Central memory CD4-positive, alpha-beta T cell (primary cell): ENCODE results near the gene CDKN2D.
"Not testable (repeated sequence)": the region's sequence is repeated elsewhere in the genome, so short reads cannot be mapped to it uniquely, and the experiment has no call there.

Experiments used
- DNase-seq: peaks from one replicate; pipeline ENCODE4 v3.0.0; 2022

Gene CDKN2D

DNA sequence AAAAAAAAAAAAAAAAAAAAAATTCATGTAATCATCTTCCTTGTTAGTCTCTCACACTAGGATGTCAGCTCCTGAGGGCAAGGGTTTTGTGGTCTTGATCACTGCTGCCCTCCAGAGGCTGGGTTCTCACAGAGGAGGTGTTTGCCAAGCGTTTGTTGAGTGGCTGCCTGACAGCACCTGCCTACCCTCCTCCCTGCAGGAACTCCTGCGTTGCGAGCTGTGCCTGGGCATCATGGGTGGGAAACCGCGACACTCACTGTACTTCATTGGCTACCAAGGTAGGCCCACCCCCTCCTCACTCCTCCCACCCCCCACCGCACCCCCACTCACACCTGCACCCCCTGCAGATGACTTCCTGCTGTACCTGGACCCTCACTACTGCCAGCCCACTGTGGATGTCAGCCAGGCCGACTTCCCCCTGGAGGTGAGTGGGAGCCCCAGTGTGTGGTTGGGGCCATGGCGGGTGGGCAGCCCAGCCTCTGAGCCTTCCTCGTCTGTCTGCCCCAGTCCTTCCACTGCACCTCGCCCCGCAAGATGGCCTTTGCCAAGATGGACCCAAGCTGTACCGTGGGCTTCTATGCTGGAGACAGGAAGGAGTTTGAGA is 17.0 kb downstream of the CDKN2D start:
- DNase-seq, result no peak

DNA sequence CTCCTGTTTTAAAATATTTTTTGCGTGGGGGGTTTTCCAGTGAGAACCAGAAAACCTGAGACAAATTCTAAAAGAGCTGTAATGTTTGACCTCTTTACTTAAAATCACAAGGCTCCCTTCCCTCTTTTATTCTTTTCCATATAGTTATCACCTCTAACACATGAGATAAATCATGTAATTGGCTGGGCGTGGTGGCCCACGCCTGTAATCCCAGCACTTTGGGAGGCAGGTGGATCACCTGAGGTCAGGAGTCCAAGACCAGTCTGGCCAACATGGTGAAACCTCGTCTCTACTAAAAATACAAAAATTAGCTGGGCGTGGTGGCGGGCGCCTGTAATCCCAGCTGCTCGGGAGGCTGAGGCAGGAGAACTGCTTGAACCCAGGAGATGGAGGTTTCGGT is 17.8 kb downstream of the CDKN2D start:
- not testable (repeated sequence) for DNase-seq

DNA sequence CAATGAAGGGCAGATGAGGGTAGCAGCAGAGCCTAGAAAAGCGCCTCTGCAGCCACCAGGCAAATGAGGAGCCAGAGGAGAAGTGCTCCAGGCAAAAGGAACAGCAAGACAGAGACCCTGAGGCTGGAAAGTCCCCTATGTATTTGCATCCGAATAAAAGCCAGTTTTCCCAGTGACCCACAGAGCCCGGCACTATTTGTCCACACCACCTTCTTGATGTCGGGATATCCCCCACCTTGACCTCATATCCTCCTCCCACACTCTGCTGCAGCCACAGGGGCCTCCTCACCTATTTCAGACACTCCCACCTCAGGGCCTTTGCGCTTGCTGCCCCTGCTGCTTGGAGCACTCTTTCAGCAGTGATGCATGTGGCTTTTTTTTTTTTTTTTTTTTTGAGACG is 18.4 kb downstream of the CDKN2D start:
- DNase-seq, result no peak

DNA sequence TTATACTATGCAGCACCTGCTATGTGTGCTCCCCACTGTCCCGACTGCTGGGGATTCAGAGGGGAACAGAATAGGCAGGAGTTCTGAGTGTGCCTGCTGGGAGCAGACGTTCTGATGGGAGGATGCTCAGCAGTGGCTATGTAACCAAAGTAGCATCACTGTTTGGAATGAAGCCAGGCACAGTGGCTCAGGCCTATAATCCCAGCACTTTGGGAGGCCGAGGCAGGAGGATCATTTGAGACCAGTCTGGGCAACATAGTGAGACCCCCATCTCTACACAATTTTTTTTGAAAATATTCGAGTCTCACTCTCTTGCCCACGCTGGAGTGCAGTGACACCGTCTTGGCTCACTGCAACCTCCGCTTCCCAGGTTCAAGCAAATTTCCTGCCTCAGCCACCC is 19.0 kb downstream of the CDKN2D start:
- no peak for DNase-seq

DNA sequence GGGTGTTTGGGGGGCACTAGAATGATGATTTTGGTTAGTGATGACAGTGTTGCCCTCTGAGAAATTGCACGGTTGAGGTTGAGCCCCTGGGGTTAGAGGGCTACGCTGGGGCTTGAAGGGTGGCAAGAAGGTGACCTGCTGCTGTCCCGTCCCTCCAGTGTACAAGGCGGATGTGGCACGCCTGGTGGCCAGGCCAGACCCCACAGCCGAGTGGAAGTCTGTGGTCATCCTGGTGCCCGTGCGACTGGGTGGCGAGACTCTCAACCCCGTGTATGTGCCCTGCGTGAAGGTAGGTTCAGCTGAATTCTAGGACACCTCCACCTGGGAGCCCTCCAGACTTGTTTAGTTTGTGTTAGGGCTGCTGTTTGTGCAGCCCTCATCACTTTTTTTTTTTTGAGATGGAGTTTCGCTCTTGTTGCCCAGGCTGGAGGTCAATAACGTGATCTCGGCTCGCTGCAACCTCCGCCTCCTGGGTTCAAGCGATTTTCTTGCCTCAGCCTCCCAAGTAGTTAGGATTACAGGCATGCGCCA is 20.0 kb downstream of the CDKN2D start:
- DNase-seq, result no peak

DNA sequence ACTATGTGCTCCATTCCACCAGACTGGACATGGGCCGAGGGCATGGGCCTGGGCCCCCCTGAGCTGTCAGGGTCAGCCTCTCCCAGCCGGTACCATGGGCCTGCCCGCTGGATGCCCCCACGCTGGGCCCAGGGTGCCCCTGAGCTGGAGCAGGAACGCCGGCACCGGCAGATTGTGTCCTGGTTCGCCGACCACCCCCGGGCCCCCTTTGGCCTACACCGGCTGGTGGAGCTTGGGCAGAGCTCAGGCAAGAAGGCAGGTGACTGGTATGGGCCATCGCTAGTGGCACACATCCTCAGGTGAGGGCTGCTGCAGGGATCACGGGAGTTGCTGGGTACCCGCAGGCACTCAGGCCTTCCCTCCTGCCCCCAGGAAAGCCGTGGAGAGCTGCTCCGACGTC is 22.0 kb downstream of the CDKN2D start:
- DNase-seq, result no peak

DNA sequence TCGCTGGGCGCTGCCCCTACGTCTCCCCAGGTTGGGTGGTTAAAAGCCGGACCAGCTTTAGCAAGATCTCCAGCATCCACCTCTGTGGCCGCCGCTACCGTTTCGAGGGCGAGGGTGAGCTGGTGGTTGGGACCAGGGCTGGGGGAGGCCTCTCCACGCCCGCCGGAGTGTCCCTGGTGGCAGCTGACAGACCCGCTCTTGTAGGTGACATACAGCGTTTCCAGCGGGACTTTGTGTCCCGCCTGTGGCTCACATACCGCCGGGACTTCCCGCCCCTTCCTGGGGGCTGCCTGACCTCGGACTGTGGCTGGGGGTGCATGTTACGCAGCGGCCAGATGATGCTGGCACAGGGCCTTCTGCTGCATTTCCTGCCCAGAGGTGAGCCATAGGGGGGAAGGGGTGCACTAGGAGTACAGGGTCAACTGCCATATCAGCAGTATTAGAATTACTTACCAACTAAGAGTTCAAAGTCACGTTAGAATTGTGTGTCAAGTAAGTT is 24.0 kb downstream of the CDKN2D start:
- DNase-seq, result no peak

DNA sequence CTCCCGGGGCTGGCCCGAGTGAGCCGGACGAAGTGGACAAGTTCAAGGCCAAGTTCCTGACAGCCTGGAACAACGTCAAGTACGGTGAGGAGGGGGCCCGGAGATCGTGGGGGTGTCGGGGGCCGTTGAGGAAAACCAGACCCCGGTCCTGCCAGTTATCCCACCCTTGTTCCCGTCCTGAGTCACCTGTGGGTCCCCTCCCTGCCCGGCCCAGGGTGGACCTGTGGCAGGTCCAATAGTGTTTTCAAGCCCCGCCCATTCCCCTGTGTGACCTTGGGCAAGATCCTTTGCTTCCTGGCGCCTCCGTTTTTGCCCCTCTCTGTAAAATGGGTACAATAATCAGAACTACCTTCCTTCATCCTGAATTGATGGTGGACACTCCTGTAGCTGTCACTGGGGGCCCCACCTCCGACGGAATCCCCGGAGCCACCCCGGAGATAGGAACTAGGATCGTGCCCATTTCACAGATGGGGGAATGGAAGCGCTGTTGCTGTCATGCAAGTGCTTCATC is 24.5 kb downstream of the CDKN2D start:
- no peak for DNase-seq

DNA sequence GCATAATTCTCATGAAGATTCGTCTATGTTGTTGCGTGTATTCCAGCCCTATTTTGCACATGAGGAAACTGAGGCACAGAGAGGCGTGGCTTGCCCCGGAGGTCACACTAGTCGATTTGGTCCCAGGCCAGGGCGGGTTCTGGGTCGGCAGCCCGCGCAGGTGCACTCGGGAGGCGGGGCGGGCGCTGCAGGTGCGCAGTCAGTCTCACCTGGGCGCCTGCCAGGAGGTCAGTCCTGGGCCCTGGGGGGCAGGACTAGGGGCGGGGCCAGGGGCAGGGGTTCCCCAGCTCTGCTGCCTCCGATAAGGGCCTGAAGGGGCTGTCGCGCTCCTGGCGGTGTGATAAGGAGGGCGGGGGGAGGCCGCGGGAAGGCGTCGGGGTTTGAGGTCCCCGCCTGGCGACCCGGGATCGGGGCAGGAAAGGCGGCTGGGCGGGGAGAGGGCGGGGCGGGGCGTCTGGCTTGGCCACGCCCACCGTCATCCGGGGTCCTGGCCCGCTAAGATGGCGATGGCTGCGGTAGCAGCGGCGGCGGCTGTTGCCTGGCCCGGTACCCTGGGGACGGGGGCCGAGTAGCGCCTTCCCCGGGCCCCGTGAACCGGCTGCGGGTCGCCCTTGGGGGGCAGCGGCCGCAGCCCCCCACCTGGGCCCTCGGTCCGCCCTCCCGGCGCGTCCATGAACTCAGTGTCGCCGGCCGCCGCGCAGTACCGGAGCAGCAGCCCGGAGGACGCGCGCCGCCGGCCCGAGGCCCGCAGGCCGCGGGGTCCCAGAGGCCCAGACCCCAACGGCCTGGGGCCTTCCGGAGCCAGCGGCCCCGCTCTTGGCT is 25.1 kb downstream of the CDKN2D start, which contains the start of gene ATG4D:
ATG4D (plus strand) TSS at position 485 of the 822 bp plus-strand sequence; CDS start at position 672, 187 bp downstream.
- DNase-seq, result peak; percentile 82

DNA sequence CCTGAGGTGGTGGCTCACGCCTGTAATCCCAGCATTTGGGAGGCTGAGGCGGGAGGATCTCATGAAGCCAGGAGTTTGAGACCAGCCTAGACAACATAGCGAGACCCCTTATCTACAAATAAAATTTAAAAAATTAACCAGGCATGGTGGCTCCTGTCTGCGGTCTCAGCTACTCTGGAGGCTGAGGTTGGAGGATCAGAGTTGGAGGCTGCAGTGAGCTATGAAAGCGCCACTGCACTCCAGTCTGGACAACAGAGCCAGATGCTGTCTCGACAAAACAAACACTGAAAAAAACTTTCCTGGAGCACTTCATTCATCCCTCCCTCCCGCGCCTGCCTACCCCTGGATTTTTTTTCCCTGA is 25.7 kb downstream of the CDKN2D start:
- no peak for DNase-seq

DNA sequence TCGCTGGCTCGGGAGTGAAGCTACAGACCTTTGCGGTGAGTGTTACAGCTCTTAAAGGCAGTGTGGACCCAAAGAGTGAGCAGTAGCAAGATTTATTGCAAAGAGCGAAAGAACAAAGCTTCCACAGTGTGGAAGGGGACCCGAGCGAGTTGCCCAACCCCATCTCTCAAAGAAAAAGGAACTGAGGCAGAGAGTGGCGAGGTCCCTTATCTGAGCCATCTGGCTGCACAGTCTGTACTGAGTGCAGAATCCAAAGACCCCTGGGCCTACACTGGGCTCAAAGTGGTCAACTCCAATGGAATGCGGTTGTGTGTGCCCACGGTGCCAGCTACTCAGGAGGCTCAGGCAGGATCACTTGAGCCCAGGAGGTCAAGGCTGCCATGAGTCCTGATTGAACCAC is 29.8 kb downstream of the CDKN2D start:
- not testable (repeated sequence) for DNase-seq

DNA sequence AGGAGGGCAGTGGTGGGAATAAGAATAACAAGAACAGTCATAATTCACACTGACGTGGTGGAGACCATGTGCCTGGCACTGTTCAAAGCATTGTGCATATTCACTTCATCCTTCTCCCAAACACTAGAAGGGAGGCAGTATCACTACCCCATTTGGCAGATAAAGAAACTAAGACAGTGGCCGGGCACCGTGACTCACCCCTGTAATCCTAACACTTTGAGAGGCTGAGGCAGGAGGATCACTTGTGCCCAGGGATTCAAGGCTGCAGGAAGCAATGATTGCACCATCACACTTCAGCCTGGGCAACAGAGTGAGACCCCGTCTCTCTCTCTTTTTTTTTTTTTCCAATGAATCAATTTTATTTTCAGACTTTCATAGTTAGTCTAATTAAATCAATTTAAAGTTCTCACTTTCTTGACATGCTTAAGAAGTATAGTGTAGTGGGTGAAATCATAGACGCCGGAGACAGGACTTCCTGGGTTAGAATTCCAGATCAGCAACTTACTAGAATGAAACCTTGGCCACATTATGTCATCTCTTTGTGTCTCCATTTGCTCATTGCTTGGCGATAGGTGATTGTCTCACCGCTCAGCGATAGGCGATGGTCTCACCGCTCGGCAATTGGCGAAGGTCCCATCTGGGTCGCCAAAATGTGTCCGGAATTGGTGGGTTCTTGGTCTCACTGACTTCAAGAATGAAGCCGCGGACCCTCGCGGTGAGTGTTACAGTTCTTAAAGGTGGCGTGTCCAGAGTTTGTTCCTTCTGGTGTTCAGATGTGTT is 30.4 kb downstream of the CDKN2D start:
- no peak for DNase-seq

DNA sequence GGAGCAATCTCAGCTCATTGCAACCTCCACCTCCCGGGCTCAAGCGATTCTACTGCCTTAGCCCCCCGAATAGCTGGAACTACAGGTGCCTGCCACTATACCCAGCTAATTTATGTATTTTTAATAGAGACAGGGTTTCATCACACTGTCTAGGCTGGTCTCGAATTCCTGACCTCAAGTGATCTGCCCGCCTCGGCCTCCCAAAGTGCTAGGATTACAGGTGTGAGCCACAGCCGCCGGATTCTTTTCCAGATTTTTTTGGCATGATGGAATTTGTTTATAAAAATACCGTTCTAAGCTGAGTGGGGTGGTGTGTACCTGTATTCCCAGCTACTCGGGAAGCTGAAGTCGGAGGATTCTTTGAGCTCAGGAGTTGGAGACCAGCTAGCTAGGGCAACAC is 31.1 kb downstream of the CDKN2D start:
- no peak for DNase-seq

DNA sequence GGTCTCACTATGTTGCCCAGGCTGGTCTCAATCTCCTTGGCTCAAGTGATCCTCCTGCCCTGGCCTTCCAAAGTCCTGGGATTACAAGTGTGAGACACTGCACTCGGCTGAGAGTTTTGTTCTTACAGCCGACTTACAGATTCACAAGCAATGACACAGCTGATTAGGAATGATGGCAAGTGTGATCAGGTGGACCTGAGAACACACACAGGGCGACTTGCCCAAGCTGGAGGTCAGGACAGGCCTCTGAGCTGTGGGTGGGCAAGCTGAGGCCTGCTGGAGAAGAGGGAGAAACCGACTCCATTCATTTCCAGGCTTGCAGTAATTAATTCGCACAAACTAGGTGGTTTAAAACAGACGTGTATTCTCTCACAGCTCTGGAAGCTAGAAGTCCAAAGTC is 33.2 kb downstream of the CDKN2D start:
- no peak for DNase-seq

DNA sequence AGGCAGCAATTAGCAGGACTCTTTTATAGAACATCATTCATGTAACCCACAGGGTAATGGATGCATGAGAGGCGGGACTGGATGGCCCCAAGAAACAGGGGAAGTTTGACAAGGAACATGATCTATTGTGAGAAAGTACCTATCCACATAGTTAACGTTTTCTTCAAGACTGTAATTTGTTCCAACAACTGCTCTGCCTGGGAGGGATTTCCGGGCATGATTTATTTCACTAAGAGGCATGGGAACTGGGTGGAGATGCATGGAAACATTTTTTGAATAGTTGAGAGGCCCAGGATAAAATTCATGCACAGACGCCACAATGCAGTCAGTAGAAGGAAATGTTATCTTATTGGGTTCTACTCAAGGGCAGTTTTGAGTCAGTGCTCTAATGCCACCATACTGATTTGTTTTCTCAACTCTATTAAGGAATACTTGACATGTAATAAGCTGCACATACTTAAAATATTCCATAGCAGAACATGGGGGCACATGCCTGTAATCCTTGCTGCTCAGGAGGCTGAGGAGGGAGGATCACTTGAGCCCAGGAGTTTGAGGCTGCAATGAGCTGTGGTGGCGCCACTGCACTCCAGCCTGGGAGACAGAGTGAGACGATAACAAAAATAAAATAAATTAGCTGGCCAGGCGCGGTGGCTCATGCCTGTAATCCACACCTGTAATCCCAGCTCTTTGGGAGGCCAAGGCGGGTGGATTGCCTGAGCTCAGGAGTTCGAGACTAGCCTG is 35.0 kb downstream of the CDKN2D start:
- no peak for DNase-seq

DNA sequence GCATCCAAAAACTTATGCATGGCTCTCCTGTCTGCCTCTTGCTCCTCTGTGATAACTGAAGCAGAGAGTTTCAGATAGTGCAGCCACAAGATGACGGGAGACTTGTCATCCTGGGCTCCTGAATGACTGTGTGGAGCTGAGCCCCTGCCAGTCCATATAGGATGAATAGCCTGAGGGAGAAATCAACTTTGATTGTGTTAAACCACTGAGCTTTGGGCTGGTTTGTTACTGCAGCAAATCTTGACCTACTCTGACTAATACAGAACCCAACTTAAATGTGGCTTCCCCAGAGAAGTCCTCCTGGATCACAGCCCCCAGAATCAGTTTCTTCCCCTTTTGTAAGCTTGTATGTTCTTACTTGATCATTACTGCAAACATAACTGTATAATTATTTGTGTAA is 36.3 kb downstream of the CDKN2D start:
- DNase-seq, result no peak

DNA sequence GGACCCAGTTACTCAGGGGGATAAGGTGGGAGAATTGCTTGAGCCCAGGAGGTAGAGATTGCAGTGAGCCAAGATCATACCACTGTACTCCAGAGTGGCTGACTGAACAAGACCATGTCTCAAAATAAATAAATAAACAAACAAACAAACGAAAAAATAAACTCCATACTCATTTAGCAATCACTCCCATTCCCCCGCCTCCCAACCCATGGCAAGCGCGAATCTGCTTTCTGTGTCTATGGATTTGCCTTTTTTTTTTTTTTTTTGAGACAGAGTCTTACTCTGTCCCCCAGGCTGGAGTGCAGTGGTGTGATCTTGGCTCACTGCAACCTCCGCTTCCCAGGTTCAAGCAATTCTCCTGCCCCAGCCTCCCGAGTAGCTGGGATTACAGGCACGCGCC is 41.9 kb downstream of the CDKN2D start:
- not testable (repeated sequence) for DNase-seq

DNA sequence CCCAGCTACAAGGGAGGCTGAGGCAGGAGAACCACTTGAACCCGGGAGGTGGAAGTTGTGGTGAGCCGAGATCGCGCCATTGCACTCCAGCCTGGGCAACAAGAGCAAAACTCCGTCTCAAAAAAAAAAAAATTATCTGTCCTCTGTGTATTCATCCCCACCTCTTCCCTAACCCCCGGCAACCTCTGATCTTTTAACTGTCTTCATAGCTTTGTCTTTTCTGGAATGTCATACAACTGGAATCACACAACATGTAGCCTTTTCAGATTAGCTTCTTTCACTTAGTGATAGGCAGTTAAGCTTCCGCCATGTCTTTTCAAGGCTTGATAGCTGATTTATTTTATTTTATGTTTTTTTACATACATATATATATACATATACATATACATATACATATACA is 43.1 kb downstream of the CDKN2D start:
- no peak for DNase-seq

DNA sequence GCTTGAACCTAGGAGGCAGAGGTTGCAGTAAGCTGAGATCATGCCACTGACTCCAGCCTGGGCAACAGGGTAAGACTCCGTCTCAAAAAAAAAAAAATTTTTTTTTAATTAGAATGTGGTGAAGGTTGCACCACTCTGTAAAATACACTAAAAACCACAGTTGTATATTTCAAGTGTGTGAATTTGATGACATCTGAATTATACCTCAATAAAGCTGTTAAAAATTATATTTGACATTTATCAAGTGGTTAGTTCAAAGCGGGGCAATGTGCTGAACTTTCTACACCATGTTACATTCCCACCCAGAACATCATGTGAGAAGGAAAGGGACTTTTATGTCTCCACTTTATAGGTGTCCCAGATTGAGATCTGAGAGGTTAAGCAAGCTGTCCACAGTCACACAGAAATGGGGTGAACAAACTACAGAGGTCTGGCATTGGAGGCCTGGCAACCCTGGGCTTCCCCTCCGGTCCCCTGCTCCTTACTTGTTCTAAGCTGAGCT is 45.6 kb downstream of the CDKN2D start:
- DNase-seq, result no peak

DNA sequence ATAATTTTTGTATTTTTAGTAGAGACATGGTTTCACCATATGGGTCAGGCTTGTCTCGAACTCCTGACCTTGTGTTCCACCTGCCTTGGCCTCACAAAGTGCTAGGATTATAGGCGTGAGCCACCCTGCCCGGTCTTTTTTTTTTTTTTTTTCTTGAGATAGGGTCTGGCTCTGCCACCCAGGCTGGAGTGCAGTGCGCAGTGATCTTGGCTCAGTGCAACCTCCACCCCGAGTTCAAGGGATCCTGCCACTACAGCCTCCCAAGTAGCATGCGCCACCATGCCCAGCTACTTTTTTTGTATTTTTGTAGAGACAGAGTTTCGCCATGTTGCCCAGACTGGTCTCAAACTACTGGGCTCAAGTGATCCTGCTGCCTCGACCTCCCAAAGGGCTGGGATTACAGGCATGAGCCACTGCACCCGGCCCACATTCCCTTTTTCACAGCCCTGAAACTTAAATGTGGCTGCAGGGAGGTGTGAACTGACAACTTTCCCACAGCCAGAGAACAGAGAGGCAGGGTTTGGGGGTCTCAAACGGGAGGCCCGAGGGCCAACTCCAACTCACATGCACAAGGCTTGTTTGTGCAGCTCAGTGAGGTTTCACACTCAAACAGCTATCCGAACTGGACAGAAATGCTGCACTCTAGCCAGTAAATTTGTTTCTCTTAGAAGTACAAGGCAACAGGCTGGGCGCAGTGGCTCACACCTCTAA is 47.2 kb downstream of the CDKN2D start:
- no peak for DNase-seq

DNA sequence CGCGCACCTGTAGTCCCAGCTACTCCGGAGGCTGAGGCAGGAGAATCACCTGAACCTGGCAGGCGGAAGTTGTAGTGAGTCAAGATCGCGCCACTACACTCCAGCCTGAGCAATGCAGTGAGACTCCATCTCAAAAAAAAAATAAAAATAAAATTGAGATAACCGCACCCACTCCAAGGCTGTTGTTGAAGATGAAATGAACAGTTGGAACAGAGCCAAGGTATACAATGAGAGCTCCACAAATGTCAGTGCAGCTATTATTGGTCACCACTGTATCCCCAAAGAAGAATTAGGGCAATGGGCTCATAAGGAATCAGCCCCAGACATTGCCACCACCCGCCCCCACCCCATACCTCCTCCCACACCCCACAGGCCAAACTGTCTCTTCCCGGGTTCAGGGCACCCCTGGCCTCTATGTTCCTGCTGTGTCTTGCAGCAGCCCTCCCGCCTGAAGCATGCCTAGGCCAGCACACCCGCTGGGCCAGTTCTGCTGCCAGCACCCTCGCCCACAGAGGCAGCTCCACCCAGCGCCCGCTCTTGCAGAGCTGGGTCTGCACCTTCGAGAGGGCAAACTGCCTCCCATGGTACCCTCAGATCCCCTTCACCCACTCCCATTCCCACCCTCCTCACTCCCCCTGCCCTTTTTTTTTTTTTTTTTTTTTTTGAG is 48.0 kb downstream of the CDKN2D start:
- no peak for DNase-seq
